Measurements from ENCODE around the gene DAG1.

DAG1 gene

DNA sequence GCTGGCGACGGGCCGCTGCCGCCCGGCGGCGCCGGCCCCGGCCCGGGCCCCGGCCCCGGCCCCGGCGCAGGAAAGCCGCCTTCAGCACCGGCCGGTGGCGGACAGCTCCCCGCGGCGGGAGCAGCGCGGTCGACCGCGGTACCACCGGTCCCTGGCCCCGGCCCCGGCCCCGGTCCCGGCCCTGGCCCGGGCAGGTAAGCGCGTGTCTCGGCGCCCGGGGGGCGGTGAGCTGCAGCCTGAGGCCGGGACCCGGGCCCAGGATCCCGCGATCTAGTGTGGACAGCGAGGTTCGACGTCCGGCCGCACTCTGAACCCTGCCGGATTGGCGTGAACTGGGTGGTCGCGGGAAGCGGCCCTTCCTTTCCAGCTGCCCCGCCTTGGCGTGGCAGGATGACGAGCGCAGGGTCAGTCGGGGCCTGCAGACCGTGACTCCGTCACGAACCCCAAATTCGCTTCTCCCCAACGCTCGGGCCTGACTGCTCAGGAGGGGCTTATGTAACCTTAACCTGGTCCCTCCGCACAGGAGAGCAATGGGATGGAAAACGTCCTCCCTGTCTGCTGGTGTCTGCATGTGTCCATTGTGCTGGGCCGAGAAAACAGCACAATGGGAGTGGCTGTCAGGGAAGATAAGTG, 84.7 kb downstream of the DAG1 start:
- no peak for DNase-seq

- DNase-seq: no peak
Measured at GRCh38 chr3:49556500-49557275, 86.6 kb downstream of the DAG1 start.

- DNase-seq: no peak
Measured at GRCh38 chr3:49563040-49563578, 93.0 kb downstream of the DAG1 start.

DNA sequence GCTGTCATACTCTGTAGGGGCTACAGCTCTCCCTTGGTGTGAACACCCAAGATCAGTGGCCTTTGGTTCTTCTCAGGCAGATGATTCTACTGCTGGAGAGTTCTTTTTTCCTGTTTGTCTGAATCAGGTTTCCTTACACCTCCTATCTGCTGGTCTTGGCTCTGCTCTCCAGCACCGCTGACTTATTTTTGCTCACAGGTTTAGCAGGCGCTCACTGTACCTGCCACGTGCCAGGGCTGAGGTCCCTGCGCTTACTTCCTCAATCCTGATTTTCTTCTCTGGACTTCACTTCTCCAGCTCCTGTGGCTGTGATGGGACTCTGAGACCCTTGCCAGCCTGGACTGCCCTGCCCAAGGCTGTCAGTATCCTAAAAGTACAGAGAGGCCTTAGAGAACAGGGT, 93.7 kb downstream of the DAG1 start:
- DNase-seq: no peak

- DNase-seq: no peak
Measured at GRCh38 chr3:49566312-49566711, 96.2 kb downstream of the DAG1 start.

GRCh38 chr3:49567406-49567805, 97.3 kb downstream of the DAG1 start:
- no peak for DNase-seq

- no peak for DNase-seq
Measured at GRCh38 chr3:49568965-49569364, 98.9 kb downstream of the DAG1 start.

DNA sequence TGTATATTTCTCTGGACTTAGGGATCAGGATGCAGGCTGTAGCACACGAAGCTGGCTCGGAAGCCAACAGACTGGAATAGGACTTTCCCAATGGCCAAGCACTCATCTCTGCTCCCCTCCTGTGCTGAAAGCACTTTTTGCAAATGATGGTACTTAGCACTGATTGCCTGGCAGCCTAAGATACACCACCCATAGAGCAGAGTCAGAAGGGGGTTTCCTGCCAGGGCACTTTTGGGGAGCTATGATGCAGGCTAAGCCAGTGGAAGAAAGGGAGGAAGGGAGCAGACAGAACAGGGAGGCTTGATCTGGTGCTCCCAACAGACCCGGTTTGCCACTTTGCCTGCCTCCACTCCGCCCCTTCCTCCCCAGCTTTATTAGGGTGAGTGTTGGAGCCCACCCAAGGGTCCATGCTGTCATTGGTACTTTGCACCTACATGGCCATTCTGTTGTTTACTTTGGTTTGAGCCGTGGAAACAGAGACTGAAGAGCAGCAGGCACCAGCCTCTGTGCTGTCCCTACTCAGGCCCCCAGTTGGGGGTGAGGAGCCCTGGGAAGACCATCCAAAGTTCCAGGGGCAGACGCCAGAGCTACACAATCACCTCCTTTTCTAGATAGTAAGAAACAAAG, 100.1 kb downstream of the DAG1 start:
- no peak for DNase-seq

DNA sequence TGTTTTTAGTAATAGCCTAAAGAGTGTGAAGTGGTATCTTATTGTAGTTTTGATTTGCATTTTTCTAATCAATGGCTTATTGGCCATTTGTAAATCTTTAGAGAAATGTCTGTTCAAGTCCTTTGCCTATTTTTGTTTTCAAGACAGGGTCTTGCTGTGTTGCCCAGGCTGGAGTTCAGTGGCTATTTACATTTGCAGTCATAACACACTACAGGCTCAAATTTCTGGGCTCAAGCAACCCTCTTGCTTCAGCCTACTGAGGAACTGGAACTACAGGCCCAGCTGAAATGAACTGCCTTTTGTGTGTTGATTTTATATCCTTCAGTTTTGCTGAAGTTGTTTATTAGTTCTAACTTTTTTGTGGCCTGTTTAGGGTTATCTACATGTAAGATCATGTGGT, 112.1 kb downstream of the DAG1 start:
- DNase-seq: no peak

Measured in activated T-cell treated with anti-CD3 and anti-CD28 coated beads, Interleukin-2, amount 50 U/mL, for 48 hours (primary cell).